ENCODE data around the gene GPR139. TPM values are rescaled to one million over a fixed set of nuclear protein-coding genes. Genes with fewer than 3 reads are reported as not detected.

Gene GPR139
- total RNA-seq, 1 donor: not detected

DNA sequence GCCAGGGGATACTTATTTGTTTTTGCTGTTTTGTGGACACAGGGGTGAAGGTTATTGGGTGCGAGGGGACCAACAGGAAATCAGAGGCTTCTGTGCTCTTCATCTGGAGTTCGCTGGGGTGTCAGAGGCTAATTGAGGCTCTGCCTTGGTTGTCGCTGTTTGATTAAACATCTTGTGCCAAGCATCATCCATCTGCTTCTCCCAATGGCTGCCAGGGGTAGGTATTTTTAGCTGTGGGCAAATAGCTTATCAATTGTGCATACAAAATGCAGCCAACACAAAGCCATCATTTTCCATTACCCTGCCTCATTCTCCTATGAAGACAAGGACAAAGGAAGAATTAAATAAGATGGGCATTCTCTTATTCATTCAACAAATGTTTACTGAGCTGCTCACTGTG is 27.8 kb downstream of the GPR139 start:
- TF ChIP-seq, protein P1, sequence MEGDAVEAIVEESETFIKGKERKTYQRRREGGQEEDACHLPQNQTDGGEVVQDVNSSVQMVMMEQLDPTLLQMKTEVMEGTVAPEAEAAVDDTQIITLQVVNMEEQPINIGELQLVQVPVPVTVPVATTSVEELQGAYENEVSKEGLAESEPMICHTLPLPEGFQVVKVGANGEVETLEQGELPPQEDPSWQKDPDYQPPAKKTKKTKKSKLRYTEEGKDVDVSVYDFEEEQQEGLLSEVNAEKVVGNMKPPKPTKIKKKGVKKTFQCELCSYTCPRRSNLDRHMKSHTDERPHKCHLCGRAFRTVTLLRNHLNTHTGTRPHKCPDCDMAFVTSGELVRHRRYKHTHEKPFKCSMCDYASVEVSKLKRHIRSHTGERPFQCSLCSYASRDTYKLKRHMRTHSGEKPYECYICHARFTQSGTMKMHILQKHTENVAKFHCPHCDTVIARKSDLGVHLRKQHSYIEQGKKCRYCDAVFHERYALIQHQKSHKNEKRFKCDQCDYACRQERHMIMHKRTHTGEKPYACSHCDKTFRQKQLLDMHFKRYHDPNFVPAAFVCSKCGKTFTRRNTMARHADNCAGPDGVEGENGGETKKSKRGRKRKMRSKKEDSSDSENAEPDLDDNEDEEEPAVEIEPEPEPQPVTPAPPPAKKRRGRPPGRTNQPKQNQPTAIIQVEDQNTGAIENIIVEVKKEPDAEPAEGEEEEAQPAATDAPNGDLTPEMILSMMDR (IDR thresholded peaks at IDR 0.05; ENCODE audit: insufficient read depth, low read depth, low read length): no peak
- no peak for DNase-seq (ENCODE audit: low read depth)

DNA sequence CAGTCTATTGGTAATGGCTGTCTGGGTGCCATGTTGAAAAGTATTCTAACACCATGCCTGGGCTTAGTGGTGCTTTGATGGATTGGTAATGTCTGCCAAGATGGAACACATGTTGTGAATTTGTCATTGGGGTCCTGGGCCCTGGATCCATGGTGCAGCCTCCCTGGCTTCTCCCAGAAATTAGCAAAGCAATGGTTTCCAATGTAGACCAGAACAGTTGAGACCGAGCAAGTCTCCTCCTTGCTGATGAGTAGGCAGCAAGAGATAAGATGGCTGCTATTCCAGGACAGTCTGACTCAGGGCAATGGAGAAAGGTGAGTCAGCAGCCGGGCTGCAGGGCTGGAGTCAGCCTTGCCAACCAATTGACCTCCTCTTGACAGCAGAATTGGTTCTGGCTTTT is 30.8 kb downstream of the GPR139 start:
- no peak for DNase-seq (ENCODE audit: low read depth)
- TF ChIP-seq, protein P1 (IDR thresholded peaks at IDR 0.05; ENCODE audit: insufficient read depth, low read depth, low read length): no peak
- H3K4me3 ChIP-seq (ENCODE audit: low read depth, low read length): no peak overlapping the region

More for the DNA sequence above, 27.8 kb downstream of the GPR139 start:
- H3K4me3 ChIP-seq (ENCODE audit: low read depth, low read length): no peak overlapping the region

GRCh38 chr16:20041924-20042596 is 31.6 kb downstream of the GPR139 start:
- DNase-seq (ENCODE audit: low read depth): no peak
- TF ChIP-seq, protein P1 (IDR thresholded peaks at IDR 0.05; ENCODE audit: insufficient read depth, low read depth, low read length): no peak
- no peak overlapping the region for H3K4me3 ChIP-seq (ENCODE audit: low read depth, low read length)

DNA sequence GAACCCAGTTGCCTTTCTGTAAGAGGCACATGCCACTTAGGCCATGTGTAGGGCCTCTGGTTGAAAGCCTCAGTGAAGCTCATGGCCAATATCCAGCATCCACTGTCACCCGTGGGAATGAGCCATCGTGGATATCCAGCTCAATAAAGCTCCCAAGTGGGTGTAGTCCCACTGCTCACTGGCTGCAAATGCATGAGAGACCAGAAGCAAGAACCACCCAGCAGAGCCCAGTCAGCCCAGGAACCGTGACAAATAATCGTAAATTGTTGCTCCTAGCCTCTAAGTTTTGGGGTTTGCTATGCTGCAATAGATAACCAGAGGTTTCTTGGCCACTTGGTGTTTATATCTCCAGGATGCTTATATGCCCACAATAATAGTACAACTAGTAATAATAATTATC is 33.7 kb downstream of the GPR139 start:
- DNase-seq (ENCODE audit: low read depth): no peak
- no peak overlapping the region for H3K4me3 ChIP-seq (ENCODE audit: low read depth, low read length)
- TF ChIP-seq, protein P1 (IDR thresholded peaks at IDR 0.05; ENCODE audit: insufficient read depth, low read depth, low read length): no peak

DNA sequence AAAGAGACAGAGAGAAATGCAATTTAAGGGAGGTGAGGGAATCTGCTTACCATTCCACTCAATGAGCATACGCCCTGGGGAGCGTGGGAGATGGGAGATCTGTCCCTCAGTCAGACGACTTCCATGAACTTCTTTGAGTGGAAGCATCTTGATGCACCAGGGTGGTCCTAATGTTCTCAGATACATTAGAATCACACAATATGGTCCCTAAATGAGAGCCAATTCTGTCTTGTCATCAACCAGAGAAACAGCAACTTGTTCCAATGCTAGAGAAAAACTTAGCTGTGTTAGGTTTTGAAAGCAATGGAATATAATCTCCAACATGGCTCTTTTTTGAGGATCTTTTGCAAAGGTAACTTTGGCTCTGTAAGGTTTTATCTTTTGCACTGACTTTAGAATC is 44.1 kb downstream of the GPR139 start:
- no peak for DNase-seq (ENCODE audit: low read depth)
- TF ChIP-seq, protein P1 (IDR thresholded peaks at IDR 0.05; ENCODE audit: insufficient read depth, low read depth, low read length): no peak
- no peak overlapping the region for H3K4me3 ChIP-seq (ENCODE audit: low read depth, low read length)

- DNase-seq (ENCODE audit: low read depth): no peak
- H3K4me3 ChIP-seq (ENCODE audit: low read depth, low read length): no peak overlapping the region
- TF ChIP-seq, protein P1 (IDR thresholded peaks at IDR 0.05; ENCODE audit: insufficient read depth, low read depth, low read length): no peak
Measured at GRCh38 chr16:20026361-20027072, 47.2 kb downstream of the GPR139 start.
